Transverse colon (tissue), 4 donors: ENCODE results near the gene RIT2. TPM values are rescaled to one million over a fixed set of nuclear protein-coding genes. Genes with fewer than 3 reads are reported as not detected.

Experiments used
- DNase-seq: peaks from one replicate; pipeline ENCODE4 v3.0.0-alpha.2; 2019
- H3K27ac ChIP-seq, 4 donors: fragments of 200-600 bp; sonication (generic); 2 replicates each; pipeline ENCODE4 v1.5.1; 2016 to 2018; ENCODE audit warnings: inconsistent platforms in 4 of 4
- H3K27me3 ChIP-seq: fragments of 200-600 bp; sonication (generic); 2 replicates; pipeline ENCODE4 v1.5.1; 2017; ENCODE audit warnings: inconsistent platforms
- H3K36me3 ChIP-seq, 4 donors: fragments of 200-600 bp; sonication (generic); 2 replicates each; pipeline ENCODE4 v1.5.1; 2017 to 2019; ENCODE audit warnings: inconsistent platforms in 4 of 4
- H3K4me1 ChIP-seq, 4 donors: fragments of 200-600 bp; sonication (generic); 2 replicates each; pipeline ENCODE4 v1.5.1; 2017 to 2020; ENCODE audit warnings: inconsistent platforms in 4 of 4
- H3K4me3 ChIP-seq, 4 donors: fragments of 200-600 bp; sonication (generic); 1 replicate in 1 of 4; 2 replicates in 3 of 4; pipeline versions ENCODE4 v1.5.1 to v1.6.1; 2017 to 2019; ENCODE audit warnings: inconsistent platforms in 4 of 4
- H3K9me3 ChIP-seq, 2 donors: fragments of 200-600 bp; sonication (generic); 2 replicates each; pipeline ENCODE4 v1.5.1; 2017 to 2019; ENCODE audit warnings: inconsistent platforms in 2 of 2
- CTCF ChIP-seq, 5 experiments: fragments of 200-600 bp in 3 of 5; fragments of 450-650 bp in 2 of 5; sonication (generic) in 3 of 5; IDR thresholded peaks; 1 replicate in 2 of 5; 2 replicates in 3 of 5; pipeline ENCODE4 v1.5.1; 2016 to 2017; ENCODE audit warnings: antibody characterized with exemption in 5 of 5, inconsistent platforms in 3 of 5, mild to moderate bottlenecking in 2 of 5, moderate library complexity in 1 of 5
- EP300 ChIP-seq: sonication (generic); formaldehyde crosslinking; IDR thresholded peaks from one replicate; pipeline ENCODE4 v1.6.1; 2017; ENCODE audit warnings: antibody characterized with exemption, low read depth
- POLR2A ChIP-seq: fragments of 450-650 bp; IDR thresholded peaks from one replicate; pipeline ENCODE4 v1.6.1; 2016; ENCODE audit warnings: antibody characterized with exemption, mild to moderate bottlenecking, moderate library complexity
- POLR2AphosphoS5 ChIP-seq, 3 donors: sonication (generic); formaldehyde crosslinking; IDR thresholded peaks; one replicate each; pipeline ENCODE4 v1.6.1; 2016; ENCODE audit warnings: antibody characterized with exemption in 3 of 3
- WGBS, 2 donors: methylation state at CpG; one replicate each; pipeline ENCODE4 v1.1.5; 2018; ENCODE audit warnings: low coverage in 1 of 2; 5-methylcytosine and 5-hydroxymethylcytosine counted together
- in situ Hi-C, 4 donors: fragments of 200-750 bp; cut with MboI; loops; one replicate each; pipeline versions ENCODE4 v1.15.0 to v1.15.1; 2017; ENCODE audit warnings: low sequenced_read_pairs in 3 of 4, low pct_ligation_motif_present in 1 of 4, low pct_unique_long_range_greater_than_20kb in 1 of 4
- intact Hi-C: fragments of 100-400 bp; cut with DNase I; formaldehyde crosslinking; loops from one replicate; pipeline ENCODE4 v1.15.1; 2023; ENCODE audit warnings: low total_unique reads
- total RNA-seq, 4 donors: library from RNA; depleted of rRNA; stranded (reverse); fragments of >200 nt; gene quantifications; one replicate each; pipeline ENCODE4 v1.1.0, GENCODE V29; 2016

Gene RIT2
- total RNA-seq, 4 donors from 2014 or later, result not detected

GRCh38 chr18:43139288-43139946 lies 23.9 kb upstream of the RIT2 start:
- in situ Hi-C loops, result no loop called here
- Histone ChIP-seq H3K36me3 (no peaks in the 10 kb centered on the region), H3K4me3 (no peak overlapping the region), H3K4me1 (no peaks in the 10 kb centered on the region), H3K9me3 (no peaks in the 10 kb centered on the region), H3K27me3 (no peaks in the 10 kb centered on the region), H3K27ac (no peak overlapping the region)
- intact Hi-C loops, result no loop called here
- TF ChIP-seq POLR2A (no peak), EP300 (no peak), CTCF (IDR thresholded peaks at IDR 0.05) (no peak), POLR2AphosphoS5 (IDR thresholded peaks at IDR 0.05) (no peak)
- 90% methylated on average over 15 of the region's 21 CpGs; no CpG with 5 or more reads in 1 of the 2 donors for WGBS, 2 donors
- no peak for DNase-seq

- Histone ChIP-seq H3K4me3 (no peak overlapping the region), H3K9me3 (no peaks in the 10 kb centered on the region), H3K4me1 (no peaks in the 10 kb centered on the region), H3K36me3 (no peaks in the 10 kb centered on the region), H3K27ac (no peak overlapping the region), H3K27me3 (no peaks in the 10 kb centered on the region)
- in situ Hi-C loops (no loop called here), intact Hi-C loops (no loop called here)
- WGBS, 2 donors, result 50 to 63% methylated on average over 1 of the region's 1 CpG
- TF ChIP-seq CTCF (IDR thresholded peaks at IDR 0.05), result no peak
- no peak for DNase-seq
Observed at GRCh38 chr18:43134876-43135275, 19.4 kb upstream of the RIT2 start.

- no peak overlapping the region for H3K4me3 ChIP-seq
- WGBS, 2 donors, result 58 to 66% methylated on average over 3 to 5 of the region's 5 CpGs
- TF ChIP-seq POLR2A, result no peak
- no peak for TF ChIP-seq EP300
- TF ChIP-seq POLR2AphosphoS5 (IDR thresholded peaks at IDR 0.05), result no peak
- no peak for TF ChIP-seq CTCF (IDR thresholded peaks at IDR 0.05)
- H3K36me3 ChIP-seq, result no peaks in the 10 kb centered on the region
- intact Hi-C loops (no loop called here), in situ Hi-C loops (no loop called here)
- H3K9me3 ChIP-seq, result no peaks in the 10 kb centered on the region
- H3K27ac ChIP-seq, result no peak overlapping the region
- no peaks in the 10 kb centered on the region for H3K4me1 ChIP-seq
- DNase-seq, result no peak
- H3K27me3 ChIP-seq, result no peaks in the 10 kb centered on the region
Observed at GRCh38 chr18:43130716-43131260, 15.3 kb upstream of the RIT2 start.

- WGBS, 2 donors, result 55 to 60% methylated on average over 1 to 5 of the region's 5 CpGs
- no peaks in the 10 kb centered on the region for H3K4me1 ChIP-seq
- H3K36me3 ChIP-seq, result no peaks in the 10 kb centered on the region
- DNase-seq, result no peak
- H3K27me3 ChIP-seq, result no peaks in the 10 kb centered on the region
- TF ChIP-seq CTCF (IDR thresholded peaks at IDR 0.05), result no peak
- no peak for TF ChIP-seq EP300
- TF ChIP-seq POLR2A, result no peak
- no peak for TF ChIP-seq POLR2AphosphoS5 (IDR thresholded peaks at IDR 0.05)
- no peak overlapping the region for H3K27ac ChIP-seq
- intact Hi-C loops (no loop called here), in situ Hi-C loops (no loop called here)
- no peak overlapping the region for H3K4me3 ChIP-seq
- H3K9me3 ChIP-seq, result no peaks in the 10 kb centered on the region
Observed at GRCh38 chr18:43129946-43130524, 14.6 kb upstream of the RIT2 start.
